Stimulated activated CD4-positive, alpha-beta T cell treated with anti-CD3 and anti-CD28 coated beads, Interleukin-12 subunit alpha, Interleukin-12 subunit beta, amount 100 ng/mL, for 24 hours (primary cell): ENCODE measurements around the gene DDIT3.
A peak's percentile ranks its signal among the peaks of the same experiment; 100 is the strongest.

Experiments used
- DNase-seq, 2 experiments: peaks; one replicate each; pipeline ENCODE4 v3.0.0-alpha.2; 2020; ENCODE audit warnings: low read depth in 2 of 2

DDIT3 gene

DNA sequence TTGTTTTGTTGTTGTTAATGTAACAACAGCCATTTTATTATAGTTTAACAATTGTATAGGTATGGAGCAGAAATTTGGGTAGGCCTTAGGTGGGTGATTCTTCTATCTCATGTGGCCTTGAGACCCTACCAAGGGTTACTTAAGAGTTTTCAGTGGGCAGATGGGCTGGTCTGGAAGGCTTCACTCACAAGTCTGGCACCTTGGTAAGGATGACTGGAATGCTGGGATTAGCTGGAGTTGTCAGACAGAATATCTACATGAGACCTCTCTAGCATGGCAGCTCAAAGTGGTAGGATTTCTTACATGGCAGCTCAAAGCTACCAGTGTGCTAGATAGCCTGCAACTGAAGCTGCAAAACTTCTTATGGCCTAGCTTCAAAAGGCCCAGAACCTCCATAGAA, 34.6 kb downstream of the DDIT3 start:
- no peak for DNase-seq

DNA sequence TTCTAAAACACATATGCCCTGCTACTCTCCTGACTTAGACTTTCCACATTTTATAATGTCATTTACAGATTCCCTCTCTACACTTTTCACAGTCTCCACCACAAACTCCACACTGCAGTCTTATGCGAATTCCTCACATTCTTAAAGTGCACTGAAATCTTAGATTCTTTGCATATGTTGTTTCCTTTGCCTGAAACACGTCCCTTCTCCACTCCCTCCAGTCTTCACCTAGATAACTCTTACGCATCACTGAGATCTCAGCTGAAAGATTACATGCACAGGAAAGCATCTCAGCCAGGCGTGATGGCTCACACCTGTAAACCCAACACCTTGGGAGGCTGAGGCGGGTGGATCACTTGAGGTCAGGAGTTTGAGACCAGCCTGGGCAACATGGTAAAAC, 36.8 kb downstream of the DDIT3 start:
- no peak for DNase-seq

DNA sequence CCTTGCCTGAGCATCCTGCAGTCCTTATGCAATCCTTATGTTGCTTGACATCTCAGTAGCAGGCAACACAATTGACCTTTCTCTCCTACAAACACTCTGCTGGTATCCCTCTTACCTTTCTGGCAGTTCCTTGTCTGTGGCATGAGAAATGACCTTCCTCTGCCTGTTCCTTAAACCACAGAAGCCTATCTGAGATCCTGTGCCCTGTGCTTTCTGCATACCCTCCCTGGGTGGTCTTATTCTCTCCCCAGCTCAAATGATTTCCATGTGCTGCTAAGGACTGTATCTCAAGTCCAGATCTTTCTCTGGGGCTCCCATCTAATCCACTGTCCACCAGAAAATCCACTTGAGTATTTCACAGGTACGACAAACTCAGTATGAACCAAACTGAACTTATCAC, 38.6 kb downstream of the DDIT3 start:
- no peak for DNase-seq

DNA sequence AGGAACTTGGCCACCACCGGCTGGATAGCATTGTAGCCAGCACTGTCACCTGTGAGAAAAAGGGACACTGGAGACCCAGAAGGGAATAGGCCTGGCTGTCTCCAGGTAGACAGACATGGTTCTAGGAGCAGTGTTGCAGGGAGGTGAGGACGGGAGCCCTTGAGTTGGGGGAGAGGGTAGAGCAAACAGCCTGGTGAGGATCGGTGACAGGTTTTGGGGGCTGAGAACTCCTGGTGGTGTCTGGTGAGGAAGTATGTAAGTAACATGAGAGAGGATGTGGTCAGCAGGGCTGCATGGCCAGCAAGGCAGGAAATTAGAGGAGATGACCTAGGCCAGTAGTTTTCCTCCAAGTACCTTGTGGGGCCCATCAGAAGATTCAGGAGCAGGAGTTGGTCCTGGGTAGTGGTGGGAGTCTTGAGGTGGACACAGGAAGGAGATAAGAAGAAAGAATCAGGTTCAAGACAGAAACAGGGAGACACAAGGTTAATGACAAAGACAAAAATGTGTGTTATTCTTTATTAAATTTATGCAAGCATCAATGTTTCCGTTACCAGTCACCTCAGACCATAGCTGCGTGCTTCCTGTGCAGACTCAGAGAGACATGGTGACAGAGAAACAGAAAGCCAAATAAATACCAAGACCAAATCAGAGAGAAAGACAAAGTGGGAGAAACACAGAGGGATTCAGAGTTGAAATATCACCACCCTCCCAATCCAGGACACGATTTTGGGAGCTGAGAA, 40.8 kb downstream of the DDIT3 start, which contains the start of gene ARHGAP9:
Gene ARHGAP9, minus strand, starts transcription at position 491 of the 740 bp plus-strand sequence. Its CDS starts 460 bp downstream, at position 31.
- DNase-seq, result no peak

DNA sequence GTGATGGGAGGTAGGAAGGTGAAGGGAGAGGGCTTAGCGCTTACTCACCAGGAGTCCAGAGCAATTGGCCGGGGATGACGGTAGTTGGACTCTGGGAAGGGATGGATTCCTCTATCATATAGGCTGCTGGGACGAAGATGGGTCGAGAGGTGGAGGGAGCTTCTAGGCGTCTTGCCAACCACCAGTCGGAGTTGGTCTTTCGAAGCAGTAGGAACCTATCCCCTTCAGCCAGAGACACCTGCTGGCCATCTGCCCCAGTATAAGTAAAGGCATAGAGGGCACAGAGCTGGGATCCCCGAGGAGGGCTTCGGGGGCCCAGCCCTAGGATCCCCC, 41.3 kb downstream of the DDIT3 start:
- DNase-seq, result no peak

DNA sequence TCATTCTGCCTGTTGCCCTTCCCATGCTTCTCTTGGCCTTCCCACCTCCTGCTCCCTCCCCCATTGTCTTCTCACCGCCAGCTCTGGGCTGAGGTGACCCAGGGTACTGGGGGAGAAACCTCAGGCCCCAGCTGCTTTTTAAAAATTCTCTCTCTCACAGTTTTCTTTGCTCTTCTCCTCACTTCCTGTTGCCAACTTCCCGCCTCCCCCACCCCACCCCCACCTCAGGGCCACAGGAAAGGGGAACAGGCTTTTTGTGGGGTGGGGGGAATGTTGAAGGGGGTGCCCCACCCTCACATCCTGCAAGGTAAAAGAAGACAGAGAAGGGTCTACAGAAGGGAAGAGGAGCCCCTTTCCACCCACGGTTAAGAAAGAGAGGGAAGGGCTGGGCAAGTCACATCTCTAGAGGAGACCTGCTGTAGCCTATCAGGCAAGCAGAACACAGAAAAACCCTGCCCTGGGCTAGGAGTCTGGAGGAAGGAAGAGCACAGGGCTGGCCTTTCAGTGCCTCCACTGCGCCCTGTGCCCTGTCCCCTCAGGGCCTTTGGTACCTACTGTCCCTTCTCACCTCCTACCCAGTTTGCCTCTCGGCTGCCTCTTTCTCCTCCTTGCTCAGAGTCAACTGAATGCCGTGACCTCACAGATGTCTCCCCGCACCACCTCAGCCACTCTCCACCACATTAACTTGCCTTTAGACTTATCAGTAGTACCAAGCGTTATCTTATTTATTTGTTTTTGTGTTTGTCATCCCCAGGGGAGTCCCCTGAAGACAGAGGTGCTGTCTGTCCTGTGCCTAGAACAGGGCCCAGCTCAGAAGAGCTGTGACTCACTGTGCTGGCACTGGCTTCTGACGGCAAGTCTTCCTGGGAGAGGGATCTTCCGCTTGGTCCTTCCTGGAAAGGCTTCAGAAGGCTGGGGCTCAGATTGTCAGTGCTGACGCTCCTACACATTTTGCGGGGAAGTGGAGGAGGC, 42.3 kb downstream of the DDIT3 start:
- no peak for DNase-seq

DNA sequence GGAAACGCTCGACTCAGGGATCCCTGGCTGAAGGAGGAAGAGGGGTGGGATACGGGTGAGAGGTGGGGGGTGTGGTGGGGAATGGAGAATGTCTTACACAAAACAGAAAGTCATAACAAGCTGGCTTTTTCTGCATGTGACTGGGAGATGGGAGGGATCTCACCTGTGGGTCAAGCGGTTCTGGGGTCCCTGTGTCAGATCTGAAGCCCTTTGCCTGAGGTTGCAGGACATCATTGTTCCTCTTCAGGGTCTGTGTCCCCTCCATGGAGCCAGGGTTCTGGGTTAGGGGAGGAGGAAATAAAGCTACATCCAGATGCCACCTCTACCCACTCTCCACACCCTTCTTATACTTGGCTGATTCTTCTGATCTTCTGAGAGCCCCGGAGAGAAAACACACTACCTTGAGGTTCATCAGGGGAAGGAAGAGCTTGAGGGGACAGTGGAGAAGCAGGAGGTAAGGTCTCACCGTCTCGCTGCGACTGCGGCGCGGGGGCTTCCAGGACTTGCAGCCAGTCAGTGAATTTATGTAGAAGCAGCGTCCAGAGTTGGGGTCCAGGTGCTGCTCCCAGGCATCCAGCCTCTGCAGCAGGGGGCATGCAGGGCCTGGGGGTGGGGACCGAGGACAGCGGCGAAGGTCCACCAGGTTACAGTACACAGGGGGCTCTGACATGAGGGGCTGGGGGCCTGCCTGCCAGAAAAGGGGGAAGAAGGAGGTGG, 43.2 kb downstream of the DDIT3 start:
- DNase-seq, result no peak

DNA sequence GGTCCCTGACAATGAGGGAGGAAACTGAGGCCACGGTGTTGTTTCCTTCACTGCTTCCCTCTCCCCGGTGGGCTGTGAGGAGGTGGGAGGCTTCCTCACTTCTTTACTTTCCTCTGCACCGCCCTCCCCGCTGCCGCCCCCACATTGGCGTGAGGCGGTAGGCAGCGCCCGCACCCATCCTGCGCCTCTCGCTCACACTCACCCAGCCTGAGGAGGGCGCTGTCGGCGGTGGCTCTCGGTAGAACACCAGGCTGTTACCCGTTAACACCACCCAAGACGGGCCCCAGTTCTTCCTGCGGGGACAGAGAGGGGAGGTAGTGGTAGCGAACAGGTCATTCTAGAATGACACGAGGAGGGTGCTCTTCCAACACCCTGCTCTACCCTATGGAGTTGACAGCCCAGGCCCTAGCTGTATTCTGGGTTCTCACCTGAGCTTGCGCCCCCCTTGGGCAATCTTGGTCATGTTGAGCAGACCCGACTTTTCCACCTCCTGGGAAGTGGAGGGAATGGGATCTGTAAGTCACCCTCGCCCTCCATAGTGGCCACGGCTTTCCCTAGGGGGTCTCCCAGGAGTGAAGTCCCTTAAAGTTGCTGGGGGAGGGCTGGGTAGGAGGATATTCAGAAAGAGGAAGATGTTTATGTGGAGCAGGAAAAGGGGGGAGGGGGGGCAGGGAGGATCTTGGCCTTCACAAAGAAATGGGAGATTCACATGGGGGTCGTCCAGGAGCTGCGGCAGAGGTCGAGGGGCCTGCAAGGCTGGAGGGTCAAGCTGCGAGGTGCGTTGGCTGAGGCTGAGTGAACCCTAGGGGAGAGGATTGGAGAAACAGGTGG, 43.9 kb downstream of the DDIT3 start:
- peak; percentile 45 to 76 for DNase-seq

DNA sequence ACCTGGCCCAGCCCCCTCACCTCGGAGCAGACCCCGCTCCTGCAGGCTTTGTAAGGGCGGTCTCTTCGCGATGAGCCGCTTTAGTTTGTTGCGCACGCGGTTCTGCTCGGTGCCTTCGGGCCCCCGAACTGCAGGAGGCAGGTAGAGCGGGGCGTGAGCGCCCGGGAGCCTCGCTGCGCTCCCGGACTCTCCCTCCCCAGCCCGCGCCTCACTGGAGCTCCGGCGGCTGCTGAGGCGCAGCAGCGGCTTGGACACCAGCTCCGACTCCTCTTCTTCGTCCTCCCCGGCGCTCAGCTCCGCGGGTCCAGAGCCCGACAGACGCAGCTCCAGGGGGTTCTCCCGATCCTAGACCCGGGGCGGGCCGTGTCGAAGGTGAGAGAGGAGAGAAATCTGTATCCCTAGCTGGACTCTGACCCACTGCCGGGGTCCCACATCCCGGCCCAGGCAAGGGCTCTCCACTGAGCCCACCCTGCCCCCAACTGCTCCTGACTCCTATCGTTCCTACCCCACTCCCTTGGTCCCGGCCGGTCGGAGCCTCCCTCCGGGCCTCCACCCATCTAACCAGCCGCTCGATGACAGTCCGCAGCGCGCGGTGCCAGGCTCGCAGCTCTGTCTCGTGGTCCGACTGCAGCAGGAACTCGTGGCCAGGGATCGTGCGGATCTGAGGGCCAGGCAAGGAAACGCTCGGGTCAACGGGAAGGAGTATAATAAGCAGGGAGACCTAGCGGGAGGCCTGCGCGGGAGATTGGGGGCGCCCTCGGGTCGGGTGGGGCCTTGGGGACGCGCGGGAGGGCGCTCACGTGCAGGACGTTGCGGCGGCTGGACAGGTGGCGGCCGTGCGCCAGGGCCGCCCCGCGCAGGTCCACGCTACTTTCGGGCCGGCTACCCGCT, 44.8 kb downstream of the DDIT3 start:
- no peak for DNase-seq

DNA sequence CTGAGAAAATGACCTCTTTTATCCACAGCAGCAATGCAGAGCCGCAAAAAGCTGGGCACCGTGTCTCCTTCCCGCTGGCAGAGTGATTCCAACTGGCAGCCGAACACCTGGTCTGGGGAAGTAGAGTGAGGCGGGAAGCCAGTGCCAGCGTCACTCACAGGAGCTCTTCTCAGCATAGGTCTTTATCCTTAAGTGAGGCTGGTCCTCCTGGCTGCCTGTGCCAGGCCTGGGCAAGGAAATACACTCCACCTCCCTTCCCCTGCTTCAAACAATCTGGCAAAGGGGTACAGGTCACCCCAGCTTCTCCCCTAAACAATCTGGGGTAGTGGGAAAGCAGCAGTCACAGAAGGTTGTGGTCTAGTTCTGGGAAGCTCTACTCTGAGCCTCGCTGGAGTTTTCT, 45.5 kb downstream of the DDIT3 start:
- no peak for DNase-seq

DNA sequence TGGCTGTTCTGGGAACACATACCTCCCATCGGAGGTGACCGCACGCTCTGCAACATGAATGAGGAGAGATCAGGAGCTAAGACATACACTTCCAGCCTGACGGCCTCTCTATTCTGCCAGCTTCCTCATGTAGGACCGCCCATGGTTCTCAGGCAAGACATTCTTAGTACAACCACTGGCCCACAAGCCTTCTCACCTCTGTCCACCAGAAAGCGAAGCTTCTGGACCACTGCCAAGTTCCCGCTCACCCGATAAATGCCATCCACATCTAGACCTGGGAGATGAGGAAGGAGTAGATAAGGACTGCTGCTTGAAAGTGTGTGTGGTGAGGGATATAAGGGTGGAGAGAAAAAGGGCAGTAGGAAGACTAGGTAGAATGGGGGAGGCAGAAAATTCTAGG, 45.9 kb downstream of the DDIT3 start:
- DNase-seq, result no peak

DNA sequence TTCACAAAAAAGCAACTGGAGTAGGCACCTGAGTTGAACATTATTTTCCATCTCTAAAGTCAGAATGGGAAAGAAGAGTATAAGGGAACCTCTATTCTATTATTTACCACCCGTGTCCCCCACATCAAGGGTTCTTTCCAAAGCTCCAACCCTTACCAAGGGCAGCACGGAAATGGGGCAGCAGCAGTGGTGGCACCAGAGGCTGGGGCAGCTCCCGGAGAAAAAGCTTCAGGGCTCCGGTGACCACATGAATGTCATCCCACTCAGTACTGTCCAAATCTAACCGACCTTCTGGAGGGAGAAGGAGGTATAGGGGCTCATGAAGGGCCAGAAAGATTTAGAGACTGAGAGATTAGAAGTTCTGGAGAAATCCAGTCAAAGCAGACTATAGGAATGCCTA, 46.4 kb downstream of the DDIT3 start:
- no peak for DNase-seq

DNA sequence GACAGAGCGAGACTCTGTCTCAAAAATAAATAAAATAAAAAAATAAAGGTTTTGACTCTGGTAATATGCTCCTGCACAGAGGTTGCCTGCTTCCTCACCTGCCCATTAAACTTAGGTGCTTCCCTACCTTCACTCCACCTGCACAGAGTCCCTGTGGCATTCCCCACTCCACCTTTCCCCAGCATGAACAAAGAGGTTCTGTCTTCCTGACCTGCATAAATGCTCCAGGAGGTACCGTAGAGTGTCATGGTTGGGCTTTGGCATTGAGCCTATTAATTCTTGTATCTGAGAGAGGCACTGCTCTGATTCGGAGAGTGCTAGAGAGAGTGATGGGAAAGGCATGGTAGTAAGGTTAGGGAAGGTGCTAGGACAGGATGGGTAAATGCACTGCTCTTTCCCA, 46.9 kb downstream of the DDIT3 start:
- no peak for DNase-seq

DNA sequence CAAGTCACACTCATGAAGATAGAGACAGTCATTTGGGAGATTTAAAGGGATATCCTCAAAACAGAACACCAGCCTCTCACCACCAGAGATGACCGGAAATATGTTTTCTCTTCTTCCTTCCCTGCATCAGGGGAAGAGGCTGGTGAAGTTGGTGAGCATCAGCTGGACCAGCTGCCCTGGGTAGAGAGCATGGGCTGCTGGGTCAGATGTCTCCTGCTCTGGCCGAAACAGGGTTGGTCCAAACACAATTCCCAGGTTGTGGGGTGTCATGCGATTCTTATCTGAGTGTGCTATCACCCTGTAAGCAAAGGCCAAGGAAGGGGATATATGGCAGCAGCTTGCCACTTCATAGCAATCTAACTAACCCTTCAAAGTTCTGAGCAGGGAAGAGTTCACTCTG, 47.9 kb downstream of the DDIT3 start:
- DNase-seq, result no peak

DNA sequence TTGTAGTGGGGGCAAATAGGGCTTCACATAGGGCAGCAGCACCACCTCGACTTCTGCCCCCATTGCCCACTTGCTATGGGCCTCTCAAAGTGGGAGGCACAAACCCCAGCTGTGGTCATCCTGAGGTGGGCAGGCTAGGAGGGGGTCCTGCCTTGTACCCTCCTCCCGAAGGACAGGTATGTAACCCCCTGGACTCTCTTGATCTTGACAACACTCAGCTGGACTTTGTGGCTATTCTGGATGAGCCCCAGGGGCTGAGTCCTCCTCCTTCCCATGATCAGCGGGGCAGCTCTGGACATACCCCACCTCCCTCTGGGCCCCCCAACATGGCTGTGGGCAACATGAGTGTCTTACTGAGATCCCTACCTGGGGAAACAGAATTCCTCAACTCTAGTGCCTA, 48.7 kb downstream of the DDIT3 start:
- no peak for DNase-seq

DNA sequence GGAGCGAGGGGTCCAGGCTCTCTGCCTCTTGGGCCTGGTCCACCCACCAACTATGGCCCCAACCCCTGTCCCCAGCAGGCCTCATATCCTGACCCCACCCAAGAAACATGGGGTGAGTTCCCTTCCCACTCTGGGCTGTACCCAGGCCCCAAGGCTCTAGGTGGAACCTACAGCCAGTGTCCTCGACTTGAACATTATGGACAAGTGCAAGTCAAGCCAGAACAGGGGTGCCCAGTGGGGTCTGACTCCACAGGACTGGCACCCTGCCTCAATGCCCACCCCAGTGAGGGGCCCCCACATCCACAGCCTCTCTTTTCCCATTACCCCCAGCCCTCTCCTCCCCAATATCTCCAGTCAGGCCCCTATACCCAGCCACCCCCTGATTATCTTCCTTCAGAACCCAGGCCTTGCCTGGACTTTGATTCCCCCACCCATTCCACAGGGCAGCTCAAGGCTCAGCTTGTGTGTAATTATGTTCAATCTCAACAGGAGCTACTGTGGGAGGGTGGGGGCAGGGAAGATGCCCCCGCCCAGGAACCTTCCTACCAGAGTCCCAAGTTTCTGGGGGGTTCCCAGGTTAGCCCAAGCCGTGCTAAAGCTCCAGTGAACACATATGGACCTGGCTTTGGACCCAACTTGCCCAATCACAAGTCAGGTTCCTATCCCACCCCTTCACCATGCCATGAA, 49.2 kb downstream of the DDIT3 start:
- no peak for DNase-seq

DNA sequence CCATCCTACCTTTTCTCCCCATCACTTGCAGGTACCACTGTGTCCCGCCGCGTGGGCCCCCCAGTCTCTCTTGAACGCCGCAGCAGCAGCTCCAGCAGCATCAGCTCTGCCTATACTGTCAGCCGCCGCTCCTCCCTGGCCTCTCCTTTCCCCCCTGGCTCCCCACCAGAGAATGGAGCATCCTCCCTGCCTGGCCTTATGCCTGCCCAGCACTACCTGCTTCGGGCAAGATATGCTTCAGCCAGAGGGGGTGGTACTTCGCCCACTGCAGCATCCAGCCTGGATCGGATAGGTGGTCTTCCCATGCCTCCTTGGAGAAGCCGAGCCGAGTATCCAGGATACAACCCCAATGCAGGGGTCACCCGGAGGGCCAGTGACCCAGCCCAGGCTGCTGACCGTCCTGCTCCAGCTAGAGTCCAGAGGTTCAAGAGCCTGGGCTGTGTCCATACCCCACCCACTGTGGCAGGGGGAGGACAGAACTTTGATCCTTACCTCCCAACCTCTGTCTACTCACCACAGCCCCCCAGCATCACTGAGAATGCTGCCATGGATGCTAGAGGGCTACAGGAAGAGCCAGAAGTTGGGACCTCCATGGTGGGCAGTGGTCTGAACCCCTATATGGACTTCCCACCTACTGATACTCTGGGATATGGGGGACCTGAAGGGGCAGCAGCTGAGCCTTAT, 49.9 kb downstream of the DDIT3 start:
- no peak for DNase-seq

DNA sequence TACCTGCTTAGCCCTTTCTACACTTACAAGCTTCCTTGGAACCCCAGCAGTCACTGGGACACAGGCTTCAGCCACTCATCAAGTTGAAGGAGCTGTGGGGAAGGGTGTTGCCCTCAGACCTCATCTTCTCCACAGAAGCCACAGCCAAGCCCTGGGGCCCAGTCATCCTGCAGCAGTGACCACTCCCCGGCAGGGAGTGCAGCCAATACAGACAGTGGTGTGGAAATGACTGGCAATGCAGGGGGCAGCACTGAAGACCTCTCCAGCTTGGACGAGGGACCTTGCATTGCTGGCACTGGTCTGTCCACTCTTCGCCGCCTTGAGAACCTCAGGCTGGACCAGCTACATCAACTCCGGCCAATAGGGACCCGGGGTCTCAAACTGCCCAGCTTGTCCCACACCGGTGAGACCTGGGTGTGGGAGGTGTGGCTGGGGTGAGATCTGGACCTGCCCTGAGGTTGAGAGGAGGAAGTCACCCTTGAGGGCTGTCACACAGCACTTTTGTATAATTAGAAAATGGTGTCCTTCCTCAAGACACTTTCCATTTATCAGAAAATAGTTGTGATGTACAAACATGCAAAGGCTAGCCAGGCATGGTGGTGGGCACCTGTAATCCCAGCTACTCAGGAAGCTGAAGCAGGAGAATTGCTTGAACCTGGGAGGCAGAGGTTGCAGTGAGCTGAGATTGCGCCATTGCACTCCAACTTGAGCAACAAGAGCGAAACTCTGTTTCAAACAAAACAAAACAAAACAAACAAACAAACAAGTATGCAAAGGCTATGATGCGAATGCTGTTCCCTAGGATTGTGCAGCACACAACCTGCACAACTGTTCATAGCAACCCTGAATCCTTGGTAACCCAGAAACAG, 50.8 kb downstream of the DDIT3 start:
- DNase-seq, result no peak
